ENCODE measurements around the gene MEGF6.

Gene MEGF6

GRCh38 chr1:3503525-3503886, 107.8 kb downstream of the MEGF6 start:
- Histone ChIP-seq H2AFZ (ENCODE audit: low read depth, low read length) (no peak overlapping the region), H3K79me2 (ENCODE audit: low read length) (no peaks in the 10 kb centered on the region), H4K20me1 (ENCODE audit: insufficient read depth, low read length) (no peaks in the 10 kb centered on the region), H3K4me1 (ENCODE audit: low read length) (no peaks in the 10 kb centered on the region), H3K9me3 (ENCODE audit: insufficient read depth, low read length) (no peaks in the 10 kb centered on the region), H3K4me3 (ENCODE audit: low read length) (no peak overlapping the region), H3K4me2 (ENCODE audit: low read length) (no peak overlapping the region), H3K9ac (ENCODE audit: low read length) (no peak overlapping the region), H3K27ac (ENCODE audit: low read length) (no peak overlapping the region), H3K36me3 (replicated peaks; ENCODE audit: low read depth, low read length) (no peaks in the 10 kb centered on the region), H3K27me3 (ENCODE audit: low read depth, low read length) (no peaks in the 10 kb centered on the region)
- no peak for TF ChIP-seq EZH2phosphoT487 (IDR thresholded peaks at IDR 0.05; ENCODE audit: low read depth)
- no peak for TF ChIP-seq CTCF (IDR thresholded peaks at IDR 0.05; ENCODE audit: low read depth, low read length)

- H3K36me3 ChIP-seq (replicated peaks; ENCODE audit: low read depth, low read length): no peaks in the 10 kb centered on the region
- no peak overlapping the region for H3K4me3 ChIP-seq (ENCODE audit: low read length)
- H3K9me3 ChIP-seq (ENCODE audit: insufficient read depth, low read length): no peaks in the 10 kb centered on the region
- TF ChIP-seq EZH2phosphoT487 (IDR thresholded peaks at IDR 0.05; ENCODE audit: low read depth) (no peak), CTCF (IDR thresholded peaks at IDR 0.05; ENCODE audit: low read depth, low read length) (no peak)
- H3K9ac ChIP-seq (ENCODE audit: low read length): no peak overlapping the region
- no peaks in the 10 kb centered on the region for H3K27me3 ChIP-seq (ENCODE audit: low read depth, low read length)
- no peaks in the 10 kb centered on the region for H3K4me1 ChIP-seq (ENCODE audit: low read length)
- H3K79me2 ChIP-seq (ENCODE audit: low read length): no peaks in the 10 kb centered on the region
- H3K4me2 ChIP-seq (ENCODE audit: low read length): no peak overlapping the region
- H3K27ac ChIP-seq (ENCODE audit: low read length): no peak overlapping the region
- no peaks in the 10 kb centered on the region for H4K20me1 ChIP-seq (ENCODE audit: insufficient read depth, low read length)
- H2AFZ ChIP-seq (ENCODE audit: low read depth, low read length): no peak overlapping the region
Measured at GRCh38 chr1:3502641-3503524, 108.4 kb downstream of the MEGF6 start.

- TF ChIP-seq EZH2phosphoT487 (IDR thresholded peaks at IDR 0.05; ENCODE audit: low read depth) (no peak), CTCF (IDR thresholded peaks at IDR 0.05; ENCODE audit: low read depth, low read length) (no peak)
- Histone ChIP-seq H3K9ac (ENCODE audit: low read length) (no peak overlapping the region), H3K4me3 (ENCODE audit: low read length) (no peak overlapping the region), H3K79me2 (ENCODE audit: low read length) (no peaks in the 10 kb centered on the region), H3K27ac (ENCODE audit: low read length) (no peak overlapping the region), H3K9me3 (ENCODE audit: insufficient read depth, low read length) (no peaks in the 10 kb centered on the region), H3K4me2 (ENCODE audit: low read length) (no peak overlapping the region), H3K27me3 (ENCODE audit: low read depth, low read length) (no peaks in the 10 kb centered on the region), H4K20me1 (ENCODE audit: insufficient read depth, low read length) (no peaks in the 10 kb centered on the region), H3K4me1 (ENCODE audit: low read length) (no peaks in the 10 kb centered on the region), H2AFZ (ENCODE audit: low read depth, low read length) (no peak overlapping the region), H3K36me3 (replicated peaks; ENCODE audit: low read depth, low read length) (no peaks in the 10 kb centered on the region)
Measured at GRCh38 chr1:3501856-3502640, 109.3 kb downstream of the MEGF6 start.

GRCh38 chr1:3501437-3501836, 109.9 kb downstream of the MEGF6 start:
- no peak overlapping the region for H3K9ac ChIP-seq (ENCODE audit: low read length)
- TF ChIP-seq EZH2phosphoT487 (IDR thresholded peaks at IDR 0.05; ENCODE audit: low read depth) (no peak), CTCF (IDR thresholded peaks at IDR 0.05; ENCODE audit: low read depth, low read length) (no peak)
- H4K20me1 ChIP-seq (ENCODE audit: insufficient read depth, low read length): no peaks in the 10 kb centered on the region
- H3K4me3 ChIP-seq (ENCODE audit: low read length): no peak overlapping the region
- no peak overlapping the region for H2AFZ ChIP-seq (ENCODE audit: low read depth, low read length)
- no peak overlapping the region for H3K27ac ChIP-seq (ENCODE audit: low read length)
- H3K79me2 ChIP-seq (ENCODE audit: low read length): no peaks in the 10 kb centered on the region
- H3K4me1 ChIP-seq (ENCODE audit: low read length): no peaks in the 10 kb centered on the region
- H3K36me3 ChIP-seq (replicated peaks; ENCODE audit: low read depth, low read length): no peaks in the 10 kb centered on the region
- H3K4me2 ChIP-seq (ENCODE audit: low read length): no peak overlapping the region
- H3K27me3 ChIP-seq (ENCODE audit: low read depth, low read length): no peaks in the 10 kb centered on the region
- H3K9me3 ChIP-seq (ENCODE audit: insufficient read depth, low read length): no peaks in the 10 kb centered on the region

All from OCI-LY3 (cell line).